ENCODE results near the gene KSR2.
"Not testable (repeated sequence)": the region's sequence is repeated elsewhere in the genome, so short reads cannot be mapped to it uniquely, and the experiment has no call there.

Gene KSR2

GRCh38 chr12:117967512-117967911, 1.3 kb downstream of the KSR2 start:
- DNase-seq, result no peak

DNA sequence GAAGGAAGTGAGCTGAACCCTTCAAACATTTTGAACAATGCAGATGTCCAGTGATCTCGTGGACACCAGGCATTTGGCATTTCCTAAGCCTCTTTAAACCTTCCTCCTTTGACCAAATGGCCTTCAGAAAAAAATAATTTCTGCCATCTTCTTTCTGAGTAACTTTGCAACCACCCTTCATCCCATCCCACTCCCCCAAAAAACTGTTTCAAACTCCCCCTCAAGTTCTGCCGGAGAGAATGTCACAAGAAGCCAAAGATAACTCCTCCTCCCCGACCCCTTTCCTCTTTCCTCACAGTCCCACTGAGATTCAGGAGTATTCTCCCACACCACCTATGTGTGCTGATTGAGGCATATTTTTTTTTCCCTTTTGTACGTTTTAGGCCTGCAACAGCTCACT, 1.7 kb downstream of the KSR2 start:
- no peak for DNase-seq

DNA sequence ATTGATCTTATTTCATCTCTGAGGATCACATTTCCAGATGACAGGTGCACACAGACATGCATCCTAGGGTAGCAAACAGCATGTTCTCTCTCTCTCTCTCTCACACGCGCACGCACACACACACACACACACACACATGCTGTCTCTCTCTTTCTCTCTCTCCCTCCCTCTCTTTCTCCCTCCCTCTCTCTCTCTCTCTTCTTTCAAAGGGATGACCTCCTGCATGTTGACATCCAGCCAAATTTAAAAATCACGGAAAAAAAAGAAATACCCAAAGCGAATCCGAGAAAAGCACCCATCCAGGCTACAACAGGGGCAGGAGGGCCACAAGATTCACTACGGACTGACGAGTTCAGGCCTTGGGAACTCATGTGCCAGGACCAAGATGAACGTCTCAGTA, 2.3 kb downstream of the KSR2 start:
- DNase-seq, result no peak

- DNase-seq, result no peak
Observed at GRCh38 chr12:117963836-117964235, 5.0 kb downstream of the KSR2 start.

GRCh38 chr12:117936722-117937484, 31.9 kb downstream of the KSR2 start:
- DNase-seq, result no peak

GRCh38 chr12:117933545-117933944, 35.2 kb downstream of the KSR2 start:
- DNase-seq, result no peak

GRCh38 chr12:117926391-117926899, 42.3 kb downstream of the KSR2 start:
- DNase-seq, result no peak

DNA sequence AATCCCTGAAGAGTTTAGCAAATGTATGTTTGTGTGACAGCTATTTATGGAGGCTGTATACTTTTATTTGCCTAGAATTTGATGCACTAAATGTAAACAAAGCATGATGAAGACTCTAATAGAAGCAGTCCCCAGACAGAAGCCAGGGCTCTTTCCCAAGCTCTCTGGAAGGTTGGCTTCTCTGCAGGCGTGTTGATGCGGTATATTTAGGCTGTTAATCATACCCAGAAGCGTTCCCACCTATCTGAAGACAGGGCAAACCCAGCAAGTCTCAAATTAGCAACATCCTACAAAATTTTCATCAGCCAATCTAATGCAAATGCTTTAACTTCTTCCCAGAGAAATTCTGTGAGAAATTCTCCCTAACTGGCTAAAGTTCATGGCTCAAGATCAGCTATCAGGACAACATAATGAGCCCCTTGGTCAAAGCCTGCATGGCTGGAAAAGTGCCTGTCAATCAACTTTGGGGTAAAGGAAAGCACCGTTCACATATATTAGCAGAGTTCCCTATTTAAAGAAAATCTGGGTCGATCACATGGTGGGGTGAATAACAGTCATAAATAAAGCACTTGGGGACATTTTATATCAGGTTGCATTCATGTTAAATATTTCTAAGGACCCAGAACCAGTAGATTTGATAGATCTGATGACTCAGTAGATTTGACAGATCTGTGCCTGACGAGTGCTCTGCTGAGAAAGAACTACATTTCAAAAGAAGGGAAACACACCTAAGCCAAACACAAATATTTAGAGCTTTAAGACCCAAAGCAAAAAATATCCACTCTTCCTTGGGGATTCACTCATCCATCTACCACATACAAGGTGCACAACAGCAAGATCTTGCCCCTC, 46.6 kb downstream of the KSR2 start:
- DNase-seq, result no peak

GRCh38 chr12:117919479-117919878, 49.3 kb downstream of the KSR2 start:
- DNase-seq, result no peak

GRCh38 chr12:117914686-117915085, 54.1 kb downstream of the KSR2 start:
- DNase-seq, result no peak

DNA sequence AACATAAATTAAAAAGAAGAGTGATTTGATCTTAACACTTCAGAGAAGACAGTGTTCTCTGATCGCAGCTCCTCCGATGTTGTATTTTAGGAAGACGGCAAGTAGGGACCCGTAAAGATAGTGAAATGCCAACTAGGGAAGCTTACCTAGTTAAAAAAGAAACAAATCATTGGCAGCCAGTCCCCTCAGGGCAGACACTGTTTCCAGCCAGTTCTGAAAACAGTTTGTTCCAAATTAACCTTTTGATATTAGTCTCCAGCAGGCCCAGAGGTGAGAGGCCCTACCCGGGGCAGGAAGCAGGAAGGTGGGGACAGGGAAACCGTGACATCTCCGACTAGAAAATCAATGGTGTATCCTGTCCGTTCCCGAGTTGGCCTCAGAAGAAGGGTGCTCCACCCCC, 56.0 kb downstream of the KSR2 start:
- DNase-seq, result no peak

DNA sequence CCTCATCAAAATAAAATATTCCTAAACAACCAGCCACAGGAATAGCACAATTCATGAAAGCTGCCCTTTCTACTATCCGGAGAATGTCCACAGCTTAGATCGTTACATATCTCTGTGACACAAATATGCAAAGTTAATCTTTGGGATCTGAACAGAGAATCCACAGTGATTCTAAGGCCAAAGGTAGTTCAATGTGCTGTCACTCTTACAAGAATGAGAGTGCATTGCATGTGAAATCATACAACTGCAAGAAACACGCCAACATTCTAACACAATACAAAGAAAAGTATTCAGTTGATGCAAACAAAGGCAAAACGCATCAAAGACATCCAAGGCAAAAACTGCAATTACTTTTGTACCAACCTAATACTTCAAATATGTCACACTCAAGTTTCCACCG, 60.4 kb downstream of the KSR2 start:
- no peak for DNase-seq

- no peak for DNase-seq
Observed at GRCh38 chr12:117907108-117907689, 61.6 kb downstream of the KSR2 start.

- DNase-seq, result no peak
Observed at GRCh38 chr12:117904051-117904450, 64.7 kb downstream of the KSR2 start.

- no peak for DNase-seq
Observed at GRCh38 chr12:117903110-117903840, 65.5 kb downstream of the KSR2 start.

DNA sequence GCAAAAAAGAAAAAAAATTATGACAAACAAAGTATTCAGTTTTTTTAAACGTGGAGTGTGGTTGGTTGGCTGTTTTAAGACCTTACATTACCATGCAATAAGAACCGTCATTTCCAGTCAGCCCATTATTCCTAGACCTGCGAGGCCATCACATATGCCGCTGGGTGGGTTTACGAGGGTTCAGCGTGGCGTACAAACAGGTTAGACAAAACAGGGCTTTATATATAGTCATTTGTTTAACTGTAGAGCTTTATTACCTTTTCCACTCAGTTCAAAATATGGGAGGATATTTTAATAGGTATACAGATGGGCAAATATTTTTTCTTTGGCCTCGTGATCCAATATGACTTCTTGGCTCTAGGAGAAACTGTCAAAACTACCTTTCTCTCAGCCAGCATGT, 67.2 kb downstream of the KSR2 start:
- no peak for DNase-seq

DNA sequence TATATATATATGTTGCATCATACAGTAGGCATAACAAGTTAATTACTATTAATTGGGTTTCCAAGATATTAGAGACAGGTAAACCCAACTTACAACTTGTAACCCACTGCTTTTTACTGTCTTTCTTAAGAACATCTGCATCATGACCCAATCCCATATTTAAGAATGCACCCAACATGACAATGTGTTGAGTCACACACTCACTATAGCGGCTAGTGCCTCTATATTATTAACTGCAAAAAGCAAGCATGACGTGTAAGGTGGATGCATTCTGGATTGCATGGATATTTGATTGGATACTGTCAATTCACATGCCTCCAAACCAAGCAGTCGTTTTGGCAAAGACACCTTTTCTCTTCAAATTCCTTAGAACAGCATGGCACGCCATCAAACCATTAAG, 68.2 kb downstream of the KSR2 start:
- DNase-seq, result no peak

DNA sequence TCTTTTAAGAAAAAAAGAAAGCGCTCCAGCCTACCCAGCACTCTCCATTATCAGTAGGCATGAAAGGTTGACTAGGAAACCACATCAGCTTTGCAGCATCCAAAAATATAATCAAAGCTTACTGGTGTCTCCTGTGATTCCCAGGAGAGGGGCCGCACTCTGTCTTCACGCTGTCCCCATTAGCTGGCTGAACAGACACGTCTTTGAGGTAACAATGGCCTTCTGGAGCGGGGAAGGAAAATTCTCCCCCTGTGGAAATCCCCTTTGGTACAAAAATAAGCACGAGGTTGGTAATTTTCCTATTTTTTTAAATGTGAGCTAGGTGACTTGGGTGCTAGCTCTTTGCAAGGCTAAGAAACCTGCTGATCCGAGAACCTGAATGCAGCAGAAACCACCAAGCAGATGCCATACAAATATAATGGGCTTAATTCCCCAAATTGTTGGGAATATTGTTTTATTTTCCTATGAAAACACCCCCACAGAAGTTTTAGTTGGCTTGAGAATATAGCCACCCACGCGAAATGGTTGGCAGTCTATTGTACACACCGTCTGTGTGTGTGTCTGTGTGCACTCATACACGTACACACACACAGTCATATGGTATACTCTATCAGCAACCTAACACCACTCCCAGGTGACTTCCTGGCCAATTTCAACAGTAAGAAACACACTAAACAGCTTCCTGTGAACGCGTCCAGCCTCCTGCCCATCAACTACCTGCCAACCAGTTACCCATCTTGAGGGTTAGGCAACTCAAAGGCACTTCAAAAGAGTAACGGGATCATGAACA, 71.2 kb downstream of the KSR2 start:
- DNase-seq, result no peak

- DNase-seq, result no peak
Observed at GRCh38 chr12:117896009-117896408, 72.8 kb downstream of the KSR2 start.

GRCh38 chr12:117892441-117892840, 76.3 kb downstream of the KSR2 start:
- no peak for DNase-seq

DNA sequence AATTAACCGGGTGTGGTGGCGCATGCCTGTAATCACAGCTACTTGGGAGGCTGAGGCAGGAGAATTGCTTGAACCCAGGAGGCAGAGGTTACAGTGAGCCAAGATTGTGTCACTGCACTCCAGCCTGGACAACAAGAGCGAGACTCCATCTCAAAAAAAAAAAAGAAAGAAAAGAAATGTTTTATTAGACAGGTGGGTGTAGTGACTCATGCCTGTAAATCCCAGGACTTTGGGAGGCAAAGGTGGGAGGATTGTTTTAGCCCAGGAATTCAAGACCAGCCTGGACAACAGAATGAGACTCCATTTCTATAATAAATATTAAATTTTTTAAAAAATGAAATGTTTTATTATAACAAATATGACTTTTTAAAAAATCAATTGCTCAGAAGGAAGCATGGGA, 77.5 kb downstream of the KSR2 start:
- not testable (repeated sequence) for DNase-seq

GRCh38 chr12:117890644-117891043, 78.1 kb downstream of the KSR2 start:
- DNase-seq, result no peak
